GM21786 (cell line): Measurements from ENCODE around the gene TOMT.

Experiments used
- ATAC-seq: cut with Tn5 transposase; IDR thresholded peaks from one replicate; pipeline ENCODE4 v1.9.1; 2021; ENCODE audit not compliant: unreplicated experiment

The TOMT gene

DNA sequence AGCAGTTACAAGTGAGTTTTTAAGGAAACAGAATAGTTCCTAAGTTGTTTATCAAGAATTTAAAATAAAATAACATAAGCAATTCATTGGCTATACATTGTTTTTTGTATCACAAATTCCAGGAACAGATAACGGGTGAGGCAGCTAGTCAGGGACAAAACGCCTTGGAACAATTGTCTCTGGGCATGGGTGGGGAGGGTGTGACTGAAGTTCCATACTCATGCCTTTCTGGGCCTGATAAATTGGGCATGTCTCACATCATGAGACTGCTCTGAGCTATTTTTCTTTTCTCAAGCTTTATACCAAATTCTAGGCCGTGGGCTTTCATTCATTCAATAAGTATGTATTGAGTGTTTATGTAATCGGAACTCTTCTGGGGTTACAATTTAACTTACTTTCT is 51.4 kb downstream of the TOMT start:
- no peak for ATAC-seq
